ENCODE results near the gene INHBC.
A peak's percentile ranks its signal among the peaks of the same experiment; 100 is the strongest.

The INHBC gene

GRCh38 chr12:57461917-57462250, 27.3 kb downstream of the INHBC start:
- H3K4me3 Mint-ChIP-seq: peak overlapping the region; percentile 75
- TF ChIP-seq CTCF (IDR thresholded peaks at IDR 0.05): no peak
- H3K9me3 Mint-ChIP-seq: no peaks in the 10 kb centered on the region
- no peak overlapping the region for H3K27ac Mint-ChIP-seq
- no peak for DNase-seq
- H3K27me3 Mint-ChIP-seq (ENCODE audit: low read depth, poor library complexity): peaks cover 54% of the 10 kb centered on the region
- no peaks in the 10 kb centered on the region for H3K36me3 Mint-ChIP-seq (ENCODE audit: low read depth)
- H3K4me1 Mint-ChIP-seq: peaks cover 49% of the 10 kb centered on the region

GRCh38 chr12:57462251-57462911, 27.8 kb downstream of the INHBC start:
- Mint-ChIP-seq H3K9me3 (no peaks in the 10 kb centered on the region), H3K4me1 (peaks cover 46% of the 10 kb centered on the region), H3K4me3 (peak overlapping the region; percentile 79), H3K27ac (peak overlapping the region; percentile 41), H3K27me3 (ENCODE audit: low read depth, poor library complexity) (peaks cover 54% of the 10 kb centered on the region), H3K36me3 (ENCODE audit: low read depth) (no peaks in the 10 kb centered on the region)
- DNase-seq: peak; percentile 90
- TF ChIP-seq CTCF (IDR thresholded peaks at IDR 0.05): peak; percentile 82

GRCh38 chr12:57462912-57463253, 28.3 kb downstream of the INHBC start:
- Mint-ChIP-seq H3K4me3 (no peak overlapping the region), H3K36me3 (ENCODE audit: low read depth) (no peaks in the 10 kb centered on the region), H3K27ac (no peak overlapping the region), H3K9me3 (no peaks in the 10 kb centered on the region), H3K27me3 (ENCODE audit: low read depth, poor library complexity) (peaks cover 57% of the 10 kb centered on the region), H3K4me1 (peaks cover 46% of the 10 kb centered on the region)
- DNase-seq: no peak
- TF ChIP-seq CTCF (IDR thresholded peaks at IDR 0.05): no peak

GRCh38 chr12:57464569-57464968, 30.0 kb downstream of the INHBC start:
- H3K4me3 Mint-ChIP-seq: no peak overlapping the region
- DNase-seq: no peak
- H3K36me3 Mint-ChIP-seq (ENCODE audit: low read depth): no peaks in the 10 kb centered on the region
- peaks cover 68% of the 10 kb centered on the region for H3K27me3 Mint-ChIP-seq (ENCODE audit: low read depth, poor library complexity)
- peaks cover 31% of the 10 kb centered on the region for H3K4me1 Mint-ChIP-seq
- no peak overlapping the region for H3K27ac Mint-ChIP-seq
- no peak for TF ChIP-seq CTCF (IDR thresholded peaks at IDR 0.05)
- H3K9me3 Mint-ChIP-seq: no peaks in the 10 kb centered on the region

- Mint-ChIP-seq H3K4me3 (no peak overlapping the region), H3K36me3 (ENCODE audit: low read depth) (no peaks in the 10 kb centered on the region), H3K4me1 (peaks cover 27% of the 10 kb centered on the region), H3K27me3 (ENCODE audit: low read depth, poor library complexity) (peaks cover 68% of the 10 kb centered on the region), H3K9me3 (no peaks in the 10 kb centered on the region), H3K27ac (no peak overlapping the region)
- TF ChIP-seq CTCF (IDR thresholded peaks at IDR 0.05): no peak
- DNase-seq: no peak
Observed at GRCh38 chr12:57465030-57465746, 30.6 kb downstream of the INHBC start.

All from nephron progenitor cell (in vitro differentiated cells).